NB4 (cell line): ENCODE data around the gene EDC3.

Experiments
- DNase-seq: peaks from one replicate; pipeline ENCODE4 v3.0.0; 2010; ENCODE audit warnings: low read depth
- H3K4me3 ChIP-seq: one replicate; pipeline ENCODE4 v1.5.1; 2011; ENCODE audit warnings: mild to moderate bottlenecking, low read depth, low read length, moderate library complexity
- MYC ChIP-seq: IDR thresholded peaks from 2 replicates; pipeline ENCODE4 v1.6.1; 2011; ENCODE audit warnings: low read depth, low read length
- POLR2A ChIP-seq: IDR thresholded peaks from 2 replicates; pipeline ENCODE4 v1.6.1; 2011; ENCODE audit warnings: mild to moderate bottlenecking; ENCODE audit not compliant: insufficient read length; ENCODE audit errors: extremely low read depth
- TF ChIP-seq, protein P1 (sequence below): IDR thresholded peaks from 2 replicates; pipeline ENCODE4 v1.6.1; 2011; ENCODE audit warnings: low read depth, low read length
- TF ChIP-seq, protein P2 (sequence below): IDR thresholded peaks from one replicate; pipeline ENCODE4 v1.5.1; 2012; ENCODE audit warnings: low read depth, low read length

The EDC3 gene

DNA sequence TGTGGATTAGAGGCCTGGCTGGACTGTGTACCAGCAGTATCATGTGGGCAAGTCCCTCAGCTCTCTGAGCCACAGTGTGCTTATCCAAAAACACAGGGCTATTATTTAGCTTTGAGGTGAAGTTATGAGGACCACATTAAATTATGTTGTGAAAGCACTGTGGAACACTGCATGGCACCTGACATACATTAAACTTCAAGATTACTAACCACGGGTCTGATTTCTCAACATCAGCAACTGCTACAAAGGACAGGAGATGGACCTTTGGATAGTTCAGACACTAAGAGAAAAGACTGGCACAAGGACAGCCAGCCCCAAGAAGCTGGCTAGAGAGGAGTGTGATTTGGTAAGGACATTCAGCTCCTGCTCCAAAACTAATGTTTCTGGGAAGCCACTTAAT, 58.8 kb downstream of the EDC3 start:
- H3K4me3 ChIP-seq: no peak overlapping the region
- no peak for DNase-seq
- TF ChIP-seq POLR2A (no peak), MYC (no peak)
- TF ChIP-seq, protein P1, sequence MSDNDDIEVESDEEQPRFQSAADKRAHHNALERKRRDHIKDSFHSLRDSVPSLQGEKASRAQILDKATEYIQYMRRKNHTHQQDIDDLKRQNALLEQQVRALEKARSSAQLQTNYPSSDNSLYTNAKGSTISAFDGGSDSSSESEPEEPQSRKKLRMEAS: no peak
- TF ChIP-seq, protein P2, sequence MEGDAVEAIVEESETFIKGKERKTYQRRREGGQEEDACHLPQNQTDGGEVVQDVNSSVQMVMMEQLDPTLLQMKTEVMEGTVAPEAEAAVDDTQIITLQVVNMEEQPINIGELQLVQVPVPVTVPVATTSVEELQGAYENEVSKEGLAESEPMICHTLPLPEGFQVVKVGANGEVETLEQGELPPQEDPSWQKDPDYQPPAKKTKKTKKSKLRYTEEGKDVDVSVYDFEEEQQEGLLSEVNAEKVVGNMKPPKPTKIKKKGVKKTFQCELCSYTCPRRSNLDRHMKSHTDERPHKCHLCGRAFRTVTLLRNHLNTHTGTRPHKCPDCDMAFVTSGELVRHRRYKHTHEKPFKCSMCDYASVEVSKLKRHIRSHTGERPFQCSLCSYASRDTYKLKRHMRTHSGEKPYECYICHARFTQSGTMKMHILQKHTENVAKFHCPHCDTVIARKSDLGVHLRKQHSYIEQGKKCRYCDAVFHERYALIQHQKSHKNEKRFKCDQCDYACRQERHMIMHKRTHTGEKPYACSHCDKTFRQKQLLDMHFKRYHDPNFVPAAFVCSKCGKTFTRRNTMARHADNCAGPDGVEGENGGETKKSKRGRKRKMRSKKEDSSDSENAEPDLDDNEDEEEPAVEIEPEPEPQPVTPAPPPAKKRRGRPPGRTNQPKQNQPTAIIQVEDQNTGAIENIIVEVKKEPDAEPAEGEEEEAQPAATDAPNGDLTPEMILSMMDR: no peak

DNA sequence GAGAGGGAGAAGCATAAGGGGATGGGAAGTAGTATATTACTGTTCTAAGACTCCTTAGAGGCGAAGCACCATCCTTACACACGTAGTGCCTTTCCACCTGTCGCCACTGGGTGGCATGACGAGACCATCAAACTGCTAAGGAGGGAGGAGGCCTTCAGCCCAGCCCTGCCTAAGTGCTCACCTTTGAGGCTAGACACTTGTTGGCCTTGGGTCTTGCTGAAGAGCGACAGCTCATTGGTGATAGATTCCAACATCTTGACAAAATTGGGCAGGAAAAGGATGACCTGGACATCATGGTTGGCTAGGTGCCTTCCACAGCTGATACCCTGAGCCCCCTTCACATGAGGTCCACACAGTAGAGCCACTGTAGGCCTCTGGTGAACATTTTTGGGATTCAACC, 60.6 kb downstream of the EDC3 start:
- DNase-seq: peak; percentile 82
- H3K4me3 ChIP-seq: no peak overlapping the region
- TF ChIP-seq, protein P1: peak; percentile 41
- TF ChIP-seq MYC: no peak
- TF ChIP-seq, protein P2: peak; percentile 94
- TF ChIP-seq POLR2A: no peak

DNA sequence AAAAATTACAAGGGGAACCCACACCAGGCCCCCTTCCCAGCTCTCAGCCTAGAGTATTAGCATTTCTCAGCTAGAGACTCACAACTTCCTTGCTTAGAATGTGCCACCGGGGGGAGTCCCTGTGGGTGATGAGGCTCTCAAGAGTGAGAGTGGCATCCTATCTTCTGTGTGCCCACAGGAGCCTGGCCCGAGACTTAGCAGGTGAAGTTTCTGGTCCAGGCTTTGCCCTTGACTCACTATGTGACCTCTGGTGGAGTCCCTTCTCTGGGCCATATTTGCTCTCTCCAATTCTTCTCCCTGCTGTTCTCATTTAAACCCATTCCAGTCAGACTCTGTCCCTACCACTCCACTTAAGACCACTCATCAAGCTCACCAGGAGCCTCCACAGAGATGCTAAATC, 62.0 kb downstream of the EDC3 start:
- H3K4me3 ChIP-seq: no peak overlapping the region
- TF ChIP-seq, protein P1: no peak
- TF ChIP-seq, protein P2: no peak
- no peak for DNase-seq

DNA sequence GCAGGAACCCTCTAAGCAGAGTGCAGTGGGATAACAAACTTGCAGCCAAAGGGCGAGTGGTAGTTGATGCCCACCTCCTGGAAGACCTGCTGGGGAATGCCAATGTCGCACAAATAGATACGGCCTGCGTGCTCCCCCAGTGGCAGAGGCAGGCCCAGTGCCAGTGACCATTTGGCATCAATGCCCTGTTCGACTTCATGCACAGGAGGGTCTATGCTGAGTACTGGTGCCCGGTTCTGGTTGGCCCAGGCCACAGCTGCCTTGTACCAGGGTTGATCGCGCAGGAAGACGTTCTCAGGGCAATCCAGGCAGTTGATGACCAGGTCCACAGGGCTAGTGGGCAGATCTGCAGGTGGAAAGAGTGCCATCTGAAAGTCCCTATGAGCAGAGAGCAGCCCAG, 63.2 kb downstream of the EDC3 start:
- DNase-seq: no peak
- TF ChIP-seq, protein P1: no peak
- no peak overlapping the region for H3K4me3 ChIP-seq

DNA sequence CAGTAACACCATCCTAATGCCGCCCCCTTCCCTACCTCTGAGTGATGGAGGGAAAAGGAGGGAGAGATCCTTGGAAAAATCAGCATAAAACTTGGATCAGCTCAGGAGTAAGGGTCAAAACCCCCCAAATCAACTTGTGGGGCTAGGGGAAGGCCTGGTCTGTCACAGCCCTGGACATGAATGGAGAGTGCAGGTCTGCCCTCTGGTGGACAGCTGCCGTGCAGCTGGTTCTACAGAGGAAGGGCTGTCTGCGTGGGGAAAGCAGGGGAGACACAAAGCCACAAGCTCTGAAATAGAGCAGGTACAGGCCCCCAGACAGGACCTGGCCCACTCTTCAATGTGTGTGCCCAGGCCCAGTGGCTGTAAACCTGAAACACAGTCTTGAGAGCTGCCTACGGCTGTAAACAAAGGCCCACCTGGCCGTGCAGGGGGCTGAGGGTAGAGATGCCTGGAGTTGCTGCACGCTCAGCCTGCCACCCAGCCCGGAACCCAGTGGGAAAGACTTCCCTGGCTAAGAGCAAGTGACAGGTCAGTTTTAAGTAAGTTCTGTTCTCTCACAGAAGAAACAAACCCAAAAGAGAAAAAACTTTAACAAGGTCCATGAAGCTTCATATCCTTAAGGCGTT, 63.8 kb downstream of the EDC3 start:
- TF ChIP-seq, protein P1: peak; percentile 21; the same call in 1 of the 2 replicates
- no peak for TF ChIP-seq POLR2A
- TF ChIP-seq MYC: peak; percentile 26; the same call in 1 of the 2 replicates
- TF ChIP-seq, protein P2: peak; percentile 99
- H3K4me3 ChIP-seq: no peak overlapping the region
- peak; percentile 72 for DNase-seq

DNA sequence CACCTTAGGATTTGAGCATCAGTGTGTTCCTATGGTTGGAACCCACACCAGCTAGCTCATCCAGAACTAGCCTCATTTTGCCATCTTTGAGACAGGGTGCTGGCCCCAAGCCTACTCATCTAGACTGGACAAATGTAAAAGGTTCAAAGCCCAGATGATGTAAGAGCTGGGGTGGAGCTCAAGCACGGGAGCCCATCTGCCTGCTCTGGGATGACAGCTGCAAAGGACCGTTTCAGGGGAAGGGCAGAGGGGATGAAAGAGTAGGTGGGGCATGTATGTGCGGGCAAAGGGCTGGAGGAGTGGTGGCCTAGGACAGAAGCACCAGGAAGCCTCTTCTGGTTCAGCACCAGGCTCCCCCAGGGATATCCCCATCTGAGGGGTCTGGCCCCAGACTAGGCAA, 64.4 kb downstream of the EDC3 start:
- no peak overlapping the region for H3K4me3 ChIP-seq
- DNase-seq: no peak
- TF ChIP-seq, protein P1: no peak
- TF ChIP-seq MYC (no peak), POLR2A (no peak)
- TF ChIP-seq, protein P2: no peak
